8988T (cell line): ENCODE data around the gene LPIN1.
A peak's percentile ranks its signal among the peaks of the same experiment; 100 is the strongest.
"Not testable (repeated sequence)": the region's sequence is repeated elsewhere in the genome, so short reads cannot be mapped to it uniquely, and the experiment has no call there.

Experiments used
- DNase-seq: peaks from one replicate; pipeline ENCODE4 v3.0.0; 2011

LPIN1 gene

DNA sequence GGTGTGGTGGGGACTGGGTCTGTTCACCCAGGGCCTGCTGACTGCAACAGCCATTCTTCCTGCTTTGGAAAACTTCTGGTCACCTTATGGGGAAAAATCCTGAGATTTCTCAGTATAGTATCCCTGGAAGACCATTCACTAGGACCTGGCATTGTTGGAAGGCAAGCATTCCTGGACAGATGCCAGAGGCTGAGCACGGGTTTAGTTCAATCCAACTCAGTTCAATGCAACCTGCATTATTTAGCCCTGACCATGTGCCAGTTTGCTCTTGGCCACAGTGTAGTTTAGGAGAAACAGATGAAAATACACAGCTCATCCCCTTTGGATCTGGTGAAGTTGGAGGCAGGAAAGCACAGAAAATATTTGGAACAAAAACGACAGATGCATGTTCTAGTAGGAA lies 95.9 kb downstream of the LPIN1 start:
- DNase-seq = no peak

- not testable (repeated sequence) for DNase-seq
These were observed 98.4 kb downstream of the LPIN1 start for GRCh38 chr2:11844798-11845197.

GRCh38 chr2:11847935-11848334 lies 101.5 kb downstream of the LPIN1 start:
- not testable (repeated sequence) for DNase-seq

GRCh38 chr2:11850082-11850481 lies 103.7 kb downstream of the LPIN1 start:
- no peak for DNase-seq

DNA sequence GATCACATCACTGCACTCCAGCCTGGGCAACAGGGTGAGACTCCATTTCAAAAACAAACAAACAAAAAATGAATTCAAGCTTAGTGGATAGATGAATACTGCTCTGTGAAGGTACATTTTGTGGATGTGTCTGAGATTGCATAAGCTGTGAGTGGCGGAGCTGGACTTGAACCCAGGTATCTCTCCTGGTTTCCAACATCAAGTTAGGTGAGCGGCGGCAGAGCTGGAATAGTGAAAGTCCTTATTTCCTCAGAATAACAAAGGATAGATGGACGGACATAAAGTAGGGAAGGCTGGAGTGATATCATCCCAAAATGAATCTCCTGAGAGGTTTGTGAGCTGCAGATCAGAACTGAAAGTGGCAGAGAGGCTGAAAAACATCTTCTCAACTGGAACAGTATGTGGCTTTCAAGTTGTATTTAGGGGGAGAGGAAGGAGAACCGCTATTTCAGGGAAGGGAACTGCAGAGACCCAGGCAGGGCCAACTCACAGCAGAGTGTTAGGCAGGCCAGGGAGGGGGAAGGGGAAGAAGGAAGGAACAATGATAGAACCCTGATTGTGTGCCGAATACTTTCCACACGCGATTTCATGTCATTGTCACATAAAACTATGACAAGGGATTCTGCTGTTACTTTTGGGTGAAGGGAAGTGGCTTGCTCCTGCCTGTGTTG lies 106.2 kb downstream of the LPIN1 start:
- no peak for DNase-seq

DNA sequence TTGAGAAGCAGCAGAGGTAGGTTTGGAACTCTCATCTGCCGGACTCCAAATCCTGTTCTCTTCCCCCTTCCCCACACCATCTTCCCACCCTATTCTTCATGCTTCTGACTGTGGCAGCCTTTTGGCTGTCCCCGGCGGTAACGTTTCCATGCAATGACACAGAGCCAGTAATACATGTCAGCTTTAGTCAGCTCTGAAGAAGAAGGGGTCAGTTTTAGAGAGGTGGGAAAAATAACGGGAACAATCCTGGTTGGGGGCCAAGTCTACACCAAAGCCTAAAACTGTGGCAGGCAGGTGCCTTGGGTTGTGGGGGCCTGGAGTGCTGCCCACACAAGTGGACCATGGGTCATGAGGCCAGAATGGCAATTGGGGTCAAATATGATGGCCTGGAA lies 106.8 kb downstream of the LPIN1 start:
- no peak for DNase-seq

DNA sequence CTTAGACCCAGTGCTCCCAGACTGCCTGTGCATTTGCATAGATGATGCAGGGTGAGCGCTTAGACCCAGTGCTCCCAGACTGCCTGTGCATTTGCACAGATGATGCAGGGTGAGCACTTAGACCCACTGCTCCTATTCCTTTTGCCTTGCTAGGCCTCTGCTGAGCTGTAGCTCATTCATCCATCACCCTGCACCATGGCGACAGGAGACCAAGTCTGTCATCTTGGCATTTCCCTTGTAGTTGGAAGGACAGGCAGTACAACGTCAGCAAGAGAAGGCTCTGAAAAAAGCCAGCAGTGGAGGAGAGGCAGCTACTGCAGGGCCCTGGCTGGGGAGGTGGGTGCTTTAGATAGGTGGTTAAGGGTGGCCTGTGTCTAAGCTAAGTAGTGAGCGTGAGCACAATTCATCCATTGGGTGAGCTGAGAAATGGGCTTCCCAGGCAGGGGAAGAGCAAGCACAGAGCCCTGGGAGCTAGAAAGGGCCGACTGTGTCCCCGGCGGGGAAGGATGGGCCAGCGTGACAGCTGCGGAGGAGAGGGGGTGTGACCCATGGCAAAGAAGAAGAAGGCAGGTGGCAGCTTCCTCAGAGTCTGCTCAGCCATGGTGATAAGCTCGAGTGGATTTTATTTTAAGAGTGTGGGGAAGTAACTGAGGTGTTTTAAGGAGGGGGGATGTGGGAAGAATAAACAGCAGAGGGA lies 108.8 kb downstream of the LPIN1 start:
- no peak for DNase-seq

GRCh38 chr2:11856095-11856494 lies 109.7 kb downstream of the LPIN1 start:
- no peak for DNase-seq

DNA sequence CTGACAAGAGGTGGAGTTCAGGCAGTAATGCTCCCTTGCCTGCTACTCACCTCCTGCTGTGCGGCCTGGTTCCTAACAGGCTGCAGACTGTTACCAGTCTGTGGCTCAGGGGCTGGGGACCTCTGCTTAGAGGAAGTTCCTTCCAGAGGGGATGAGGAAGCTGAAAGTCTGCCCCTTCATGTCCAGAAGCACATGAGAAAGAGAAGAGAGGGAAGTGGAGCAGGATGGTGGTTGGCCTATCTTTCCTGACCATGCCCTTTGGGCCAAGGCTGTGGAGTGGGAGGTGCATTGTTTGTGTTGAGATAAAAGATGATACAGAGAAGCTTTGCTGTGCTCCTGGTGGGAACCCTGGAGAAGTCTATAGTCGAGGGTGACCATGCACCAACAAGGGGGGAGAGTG lies 112.5 kb downstream of the LPIN1 start:
- DNase-seq = no peak

DNA sequence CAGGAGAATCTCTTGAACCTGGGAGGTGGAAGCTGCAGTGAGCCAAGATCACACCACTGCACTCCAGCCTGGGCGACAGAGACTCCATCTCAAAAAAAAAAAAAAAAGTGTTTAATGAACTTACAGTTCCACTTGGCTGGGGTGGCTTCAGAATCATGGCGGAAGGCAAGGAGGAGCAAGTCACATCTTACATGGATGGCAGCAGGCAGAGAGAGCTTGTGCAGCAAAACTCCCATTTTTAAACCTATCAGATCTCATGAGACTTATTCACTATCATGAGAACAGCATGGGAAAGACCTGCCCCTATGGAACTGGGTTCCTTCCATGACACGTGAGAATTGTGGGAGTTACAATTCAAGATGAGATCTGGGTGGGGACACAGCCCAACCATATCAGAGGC lies 113.5 kb downstream of the LPIN1 start:
- DNase-seq = not testable (repeated sequence)

DNA sequence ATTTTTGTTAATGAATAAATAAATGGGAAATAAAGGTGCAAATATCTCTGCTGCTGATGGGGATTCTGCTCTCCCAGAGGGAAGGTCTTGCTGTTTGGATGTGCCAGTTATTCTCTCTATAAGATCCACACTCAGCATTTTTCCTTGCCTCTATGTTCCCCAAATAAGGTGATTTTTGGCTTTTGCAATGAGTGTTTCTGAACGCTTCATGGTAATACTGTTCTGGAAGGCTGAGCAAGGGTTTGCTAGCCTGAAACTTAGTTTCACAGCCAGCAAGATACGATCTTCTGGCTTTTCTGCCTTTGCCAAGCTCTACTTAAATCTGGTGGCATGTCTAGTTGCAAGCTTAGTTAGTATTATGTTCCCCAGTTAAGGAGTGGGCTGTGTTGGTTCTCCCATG lies 114.6 kb downstream of the LPIN1 start:
- no peak for DNase-seq

DNA sequence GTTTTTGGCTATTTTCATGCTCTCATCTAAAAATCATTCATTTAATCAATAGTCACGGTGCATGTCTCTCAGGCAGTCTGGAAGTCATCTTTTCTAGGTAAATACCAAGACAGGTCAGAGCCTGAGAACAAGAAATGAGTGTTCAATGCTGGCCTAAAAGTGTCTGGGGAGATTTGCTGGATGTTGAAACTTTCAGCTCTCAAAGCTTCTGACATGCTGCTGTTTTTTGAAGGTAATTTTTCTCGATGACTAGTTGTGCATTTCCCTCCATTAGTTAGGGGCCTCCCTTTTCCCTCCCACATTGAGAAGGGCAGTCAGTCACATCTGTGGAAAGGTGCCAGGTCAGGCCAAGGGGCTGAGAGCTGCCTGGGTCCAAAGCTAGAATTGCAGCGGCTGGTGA lies 115.6 kb downstream of the LPIN1 start:
- no peak for DNase-seq

DNA sequence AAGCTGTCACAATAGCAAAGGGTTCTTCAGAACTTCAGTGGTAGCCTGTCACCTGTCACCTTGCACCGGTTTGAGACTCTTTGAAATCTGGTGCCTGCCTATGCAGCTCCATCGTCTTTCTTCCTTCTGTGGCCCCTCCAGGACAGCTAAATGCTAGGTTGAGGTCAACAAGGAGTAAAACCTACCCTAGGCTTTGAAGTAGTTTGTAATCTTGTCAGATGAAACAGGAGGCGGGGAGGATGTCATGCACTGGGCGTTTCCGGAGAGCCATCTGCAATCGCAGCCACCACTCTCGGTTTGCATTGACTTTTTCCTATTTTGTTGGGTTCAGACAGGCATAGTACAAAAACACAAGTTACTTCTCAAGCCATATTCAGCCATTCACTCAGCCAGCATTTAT lies 116.7 kb downstream of the LPIN1 start:
- no peak for DNase-seq

DNA sequence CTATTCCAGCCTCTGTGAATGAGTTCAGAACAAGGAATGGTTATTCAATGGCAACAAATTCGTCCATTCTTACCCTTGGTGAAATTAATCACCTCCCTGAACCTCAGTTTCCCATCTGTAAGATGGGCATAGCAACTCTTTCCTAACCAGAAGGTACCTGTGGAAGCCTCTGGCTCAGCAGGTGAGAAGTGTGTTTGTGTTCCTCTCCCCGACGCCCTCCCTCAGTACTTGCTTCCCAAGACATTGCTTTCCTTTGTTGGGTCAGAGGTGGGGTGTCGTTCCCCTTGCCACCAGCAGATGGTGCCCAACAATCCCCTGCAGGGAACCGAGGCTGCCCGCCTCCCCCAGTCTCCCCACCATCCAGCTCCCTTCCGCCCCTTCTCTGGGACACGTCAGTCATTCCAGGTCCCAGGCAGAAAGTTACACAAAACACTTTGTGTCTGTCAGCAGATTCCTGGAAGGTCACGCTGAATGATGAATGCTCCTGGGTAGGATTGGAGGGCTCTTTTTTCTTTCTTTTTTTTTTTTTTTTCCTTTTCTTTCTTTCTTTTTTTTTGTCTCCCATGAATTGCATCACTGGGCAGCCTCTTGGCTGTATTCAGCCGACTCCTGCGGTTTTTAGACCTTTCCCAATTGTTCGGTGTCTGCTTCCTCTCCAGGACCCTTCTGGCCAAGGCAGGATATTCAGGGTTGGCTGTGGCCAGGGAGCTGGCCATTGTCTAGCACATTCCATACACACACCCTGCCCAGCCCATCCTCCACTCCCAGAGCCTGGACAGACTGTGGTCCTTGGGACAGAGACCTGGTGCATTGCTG lies 117.3 kb downstream of the LPIN1 start:
- peak; percentile 89 for DNase-seq

DNA sequence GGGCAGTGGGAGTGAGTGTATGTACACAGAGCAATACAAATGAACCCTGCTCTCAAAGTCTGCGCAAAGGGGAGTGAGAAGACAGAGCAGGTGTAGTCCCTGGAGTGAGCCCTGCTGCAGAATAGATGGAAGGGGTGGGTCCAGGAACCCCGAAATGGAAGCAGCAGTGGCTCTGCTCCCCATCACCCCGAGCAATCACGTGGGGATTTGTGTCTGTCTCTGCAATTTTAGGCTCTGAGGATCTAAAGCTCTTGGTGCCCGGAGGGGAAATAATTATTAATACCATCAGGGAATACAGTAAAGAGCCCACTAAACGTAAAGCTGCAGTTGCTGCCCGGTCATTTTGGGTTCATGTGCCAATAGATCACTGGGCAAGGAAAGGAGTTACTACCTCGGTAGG lies 118.3 kb downstream of the LPIN1 start:
- no peak for DNase-seq

GRCh38 chr2:11865378-11865777 lies 118.9 kb downstream of the LPIN1 start:
- DNase-seq = no peak

GRCh38 chr2:11865805-11866204 lies 119.4 kb downstream of the LPIN1 start:
- DNase-seq = no peak

DNA sequence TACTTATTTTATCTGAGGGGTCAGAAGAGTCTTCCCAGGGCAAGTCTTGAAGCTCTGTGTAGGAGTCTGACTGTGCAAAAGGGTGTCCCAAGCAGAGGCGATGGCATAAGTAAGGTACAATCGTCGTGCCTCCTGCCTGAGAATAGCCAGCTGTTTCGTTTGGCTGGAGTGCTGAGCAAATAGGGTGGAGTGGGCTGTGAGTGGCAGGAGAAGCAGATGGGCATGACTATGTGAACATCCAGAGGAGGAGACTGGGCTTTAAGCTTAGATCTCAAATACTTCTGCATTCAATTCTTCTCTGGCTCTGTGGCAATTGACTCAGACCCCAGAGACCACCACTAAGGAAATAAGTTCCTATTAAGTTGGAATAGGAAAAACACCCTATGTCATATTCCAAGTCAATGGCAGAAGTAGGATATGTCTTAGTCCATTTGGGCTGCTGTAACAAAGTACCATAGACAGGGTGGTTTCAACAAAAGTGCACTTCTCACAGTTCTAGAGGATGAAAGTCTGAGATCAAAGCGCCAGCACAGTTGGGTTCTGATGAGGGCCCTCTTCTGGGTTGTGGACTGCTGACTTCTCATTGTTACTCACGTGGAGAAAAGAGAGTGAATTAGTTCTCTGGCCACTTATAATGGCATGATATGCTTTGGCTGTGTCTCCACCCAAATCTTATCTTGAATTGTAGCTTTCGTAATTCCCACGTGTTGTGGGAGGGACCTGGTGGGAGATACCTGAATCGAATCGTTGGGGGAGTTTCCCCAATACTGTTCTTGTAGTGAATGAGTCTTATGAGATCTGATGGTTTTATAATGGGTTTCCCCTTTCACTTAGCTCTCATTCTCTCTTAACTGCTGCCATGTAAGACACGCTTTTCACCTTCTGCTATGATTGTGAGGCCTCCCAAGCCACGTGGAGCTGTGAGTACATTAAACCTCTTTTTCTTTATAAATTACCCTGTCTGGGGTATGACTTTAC lies 120.2 kb downstream of the LPIN1 start:
- no peak for DNase-seq

DNA sequence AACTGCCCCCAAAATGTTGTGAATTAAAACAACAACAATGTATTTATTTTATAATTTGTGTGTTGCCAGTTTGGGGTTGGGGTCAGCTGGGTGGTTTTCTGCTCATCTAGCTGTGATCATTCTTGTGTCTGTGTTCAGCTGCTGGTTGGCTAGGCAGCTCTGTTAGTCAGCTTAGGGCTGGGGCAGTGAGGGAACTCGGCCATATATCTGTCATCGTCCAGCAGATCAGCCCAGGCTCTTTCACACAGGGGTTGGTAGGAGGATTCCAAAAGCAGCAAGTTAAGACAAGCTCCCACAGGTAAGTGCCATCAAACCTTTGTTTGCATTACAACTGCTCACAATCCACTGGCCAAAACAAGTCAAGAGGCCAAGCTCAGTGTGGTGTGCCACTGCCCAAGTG lies 121.5 kb downstream of the LPIN1 start:
- DNase-seq = no peak

GRCh38 chr2:11869391-11869991 lies 123.1 kb downstream of the LPIN1 start:
- no peak for DNase-seq

DNA sequence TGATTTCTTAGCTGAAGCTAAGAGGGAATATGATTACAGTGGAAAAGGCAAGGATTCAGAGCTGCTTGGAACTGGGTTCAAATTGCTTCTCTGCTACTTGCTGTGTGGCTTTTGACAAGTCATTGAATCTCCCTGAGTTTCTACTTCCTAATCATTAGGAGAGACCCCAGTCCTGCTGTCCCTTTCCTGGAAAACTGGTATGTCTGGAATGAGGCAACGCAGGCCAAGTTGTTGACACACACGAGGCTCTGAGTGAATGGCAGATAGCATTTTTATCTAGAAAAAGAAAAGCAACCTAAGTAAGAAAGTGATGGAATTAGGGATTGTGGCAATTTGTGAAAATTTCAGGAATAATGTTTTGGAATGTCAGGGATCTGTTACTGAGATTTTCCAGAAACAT lies 123.6 kb downstream of the LPIN1 start:
- no peak for DNase-seq

- no peak for DNase-seq
These were observed 124.2 kb downstream of the LPIN1 start for GRCh38 chr2:11870584-11870983.
